ENCODE results near the gene RBM19.

The RBM19 gene, protein sequence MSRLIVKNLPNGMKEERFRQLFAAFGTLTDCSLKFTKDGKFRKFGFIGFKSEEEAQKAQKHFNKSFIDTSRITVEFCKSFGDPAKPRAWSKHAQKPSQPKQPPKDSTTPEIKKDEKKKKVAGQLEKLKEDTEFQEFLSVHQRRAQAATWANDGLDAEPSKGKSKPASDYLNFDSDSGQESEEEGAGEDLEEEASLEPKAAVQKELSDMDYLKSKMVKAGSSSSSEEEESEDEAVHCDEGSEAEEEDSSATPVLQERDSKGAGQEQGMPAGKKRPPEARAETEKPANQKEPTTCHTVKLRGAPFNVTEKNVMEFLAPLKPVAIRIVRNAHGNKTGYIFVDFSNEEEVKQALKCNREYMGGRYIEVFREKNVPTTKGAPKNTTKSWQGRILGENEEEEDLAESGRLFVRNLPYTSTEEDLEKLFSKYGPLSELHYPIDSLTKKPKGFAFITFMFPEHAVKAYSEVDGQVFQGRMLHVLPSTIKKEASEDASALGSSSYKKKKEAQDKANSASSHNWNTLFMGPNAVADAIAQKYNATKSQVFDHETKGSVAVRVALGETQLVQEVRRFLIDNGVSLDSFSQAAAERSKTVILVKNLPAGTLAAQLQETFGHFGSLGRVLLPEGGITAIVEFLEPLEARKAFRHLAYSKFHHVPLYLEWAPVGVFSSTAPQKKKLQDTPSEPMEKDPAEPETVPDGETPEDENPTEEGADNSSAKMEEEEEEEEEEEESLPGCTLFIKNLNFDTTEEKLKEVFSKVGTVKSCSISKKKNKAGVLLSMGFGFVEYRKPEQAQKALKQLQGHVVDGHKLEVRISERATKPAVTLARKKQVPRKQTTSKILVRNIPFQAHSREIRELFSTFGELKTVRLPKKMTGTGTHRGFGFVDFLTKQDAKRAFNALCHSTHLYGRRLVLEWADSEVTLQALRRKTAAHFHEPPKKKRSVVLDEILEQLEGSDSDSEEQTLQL

DNA sequence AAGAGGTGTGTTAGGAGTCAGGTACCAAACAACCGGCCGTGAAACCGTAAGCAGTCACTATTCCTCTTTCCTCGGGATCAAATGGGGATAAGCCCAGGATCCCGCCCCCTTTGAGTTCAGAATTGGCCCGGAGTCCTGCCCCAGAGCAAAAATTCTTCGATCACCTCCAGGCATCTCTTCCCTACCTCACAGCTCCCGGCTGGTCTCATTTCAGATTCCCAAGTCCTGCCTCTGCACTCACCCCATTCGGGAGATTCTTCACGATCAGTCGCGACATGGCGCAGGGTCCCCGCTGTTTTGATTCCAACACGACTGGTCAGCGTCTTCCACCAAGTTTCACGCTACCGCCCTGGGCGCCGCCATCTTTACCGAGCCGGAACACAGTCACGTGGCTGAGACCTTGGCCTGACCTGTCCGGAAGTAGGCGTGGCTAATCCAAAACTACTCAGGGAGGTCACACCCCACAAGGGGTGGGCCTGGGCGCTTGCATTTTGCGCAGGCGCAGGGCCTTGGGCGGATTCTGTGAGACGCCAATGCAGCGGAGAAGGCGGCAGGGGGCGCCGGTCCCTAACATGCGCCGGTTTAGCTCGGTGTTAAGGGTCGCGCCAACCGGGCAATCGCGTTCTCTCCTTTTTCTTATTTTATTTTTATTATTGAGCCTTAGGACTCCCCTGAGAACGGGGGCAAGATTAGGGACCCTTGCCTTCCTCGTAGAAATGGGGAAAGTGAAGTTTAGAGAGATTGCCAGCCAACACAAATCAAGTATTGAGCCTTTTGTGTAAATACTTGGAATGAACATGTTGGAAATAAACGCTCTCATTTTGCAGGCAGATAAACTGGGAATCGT is at the start of gene RBM19:
Gene RBM19 (minus strand): TSS at position 375 of the 847 bp plus-strand sequence. CDS start 98 bp downstream, at position 277.
- peaks cover 13% of the 10 kb centered on the region for H3K27me3 ChIP-seq (ENCODE audit: insufficient read depth, low read length)
- peaks cover 13% of the 10 kb centered on the region for H3K4me1 ChIP-seq (ENCODE audit: insufficient read depth, low read length)
- H2AFZ ChIP-seq (ENCODE audit: low read depth, low read length) = peak within 1 kb of the TSS; percentile 94
- peak within 1 kb of the TSS; percentile 91 for H3K4me3 ChIP-seq (ENCODE audit: low read length)
- H3K9me3 ChIP-seq (ENCODE audit: low read length) = no peaks in the 10 kb centered on the region
- H3K36me3 ChIP-seq (ENCODE audit: insufficient read depth, low read length) = peaks cover 11% of the 10 kb centered on the region

DNA sequence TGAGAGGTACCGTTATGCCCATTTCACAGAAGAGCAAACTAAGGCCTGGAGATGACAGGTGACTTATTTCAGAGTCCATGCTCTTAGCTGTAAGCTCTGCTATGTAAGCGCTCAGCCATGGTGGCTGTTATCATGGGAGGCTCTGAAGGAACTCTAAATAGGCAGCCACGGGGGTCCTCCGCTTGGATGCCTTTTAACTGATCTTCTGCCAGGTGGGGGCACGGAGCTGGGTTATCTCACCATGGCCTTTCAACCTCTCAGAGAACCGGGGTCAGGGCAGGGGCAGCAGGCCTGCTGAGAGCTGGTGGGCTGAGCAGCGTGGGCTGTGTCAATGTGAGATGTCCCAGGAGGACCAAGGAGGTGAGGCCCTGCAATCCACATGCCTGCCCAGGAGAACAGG is 49.7 kb upstream of the RBM19 start:
- Histone ChIP-seq H2AFZ (ENCODE audit: low read depth, low read length) (no peak overlapping the region), H3K9me3 (ENCODE audit: low read length) (no peaks in the 10 kb centered on the region), H3K4me1 (ENCODE audit: insufficient read depth, low read length) (no peaks in the 10 kb centered on the region), H3K36me3 (ENCODE audit: insufficient read depth, low read length) (no peaks in the 10 kb centered on the region), H3K4me3 (ENCODE audit: low read length) (no peak overlapping the region), H3K27me3 (ENCODE audit: insufficient read depth, low read length) (no peaks in the 10 kb centered on the region)

DNA sequence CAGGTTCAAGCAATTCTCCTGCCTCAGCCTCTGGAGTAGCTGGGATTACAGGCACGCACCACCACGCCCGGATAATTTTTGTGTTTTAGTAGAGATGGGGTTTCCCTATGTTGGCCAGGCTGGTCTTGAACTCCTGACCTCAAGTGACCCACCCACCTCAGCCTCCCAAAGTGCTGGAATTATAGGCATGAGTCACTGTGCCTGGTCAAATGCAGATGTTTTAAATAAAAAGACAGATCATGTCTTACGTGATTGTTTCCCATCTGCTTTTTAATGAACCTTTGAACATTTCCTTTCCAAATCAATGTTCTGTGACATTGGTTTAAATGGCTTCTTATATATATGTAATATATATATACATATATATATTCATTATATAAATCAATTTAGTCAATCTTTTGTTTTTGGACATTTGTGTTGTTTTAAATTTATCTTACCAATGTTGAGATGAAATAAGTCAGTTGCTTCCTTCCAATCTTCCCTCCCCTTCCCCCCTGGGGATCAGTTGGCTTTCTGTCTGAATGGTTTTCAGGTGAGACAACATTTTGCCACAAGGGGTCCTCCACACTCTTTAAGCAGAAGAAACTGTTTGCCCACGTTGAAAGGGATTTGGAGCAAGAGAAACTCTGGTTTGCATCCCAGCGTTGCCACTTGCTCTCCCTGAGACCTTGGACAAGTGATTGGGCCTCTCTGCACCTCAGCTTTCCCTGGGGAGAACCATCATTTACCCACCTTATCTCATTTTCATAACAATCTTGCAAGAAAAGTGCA is 47.6 kb upstream of the RBM19 start:
- Histone ChIP-seq H3K4me3 (ENCODE audit: low read length) (no peak overlapping the region), H3K36me3 (ENCODE audit: insufficient read depth, low read length) (no peaks in the 10 kb centered on the region), H3K9me3 (ENCODE audit: low read length) (no peaks in the 10 kb centered on the region), H3K27me3 (ENCODE audit: insufficient read depth, low read length) (no peaks in the 10 kb centered on the region), H2AFZ (ENCODE audit: low read depth, low read length) (no peak overlapping the region), H3K4me1 (ENCODE audit: insufficient read depth, low read length) (no peaks in the 10 kb centered on the region)

DNA sequence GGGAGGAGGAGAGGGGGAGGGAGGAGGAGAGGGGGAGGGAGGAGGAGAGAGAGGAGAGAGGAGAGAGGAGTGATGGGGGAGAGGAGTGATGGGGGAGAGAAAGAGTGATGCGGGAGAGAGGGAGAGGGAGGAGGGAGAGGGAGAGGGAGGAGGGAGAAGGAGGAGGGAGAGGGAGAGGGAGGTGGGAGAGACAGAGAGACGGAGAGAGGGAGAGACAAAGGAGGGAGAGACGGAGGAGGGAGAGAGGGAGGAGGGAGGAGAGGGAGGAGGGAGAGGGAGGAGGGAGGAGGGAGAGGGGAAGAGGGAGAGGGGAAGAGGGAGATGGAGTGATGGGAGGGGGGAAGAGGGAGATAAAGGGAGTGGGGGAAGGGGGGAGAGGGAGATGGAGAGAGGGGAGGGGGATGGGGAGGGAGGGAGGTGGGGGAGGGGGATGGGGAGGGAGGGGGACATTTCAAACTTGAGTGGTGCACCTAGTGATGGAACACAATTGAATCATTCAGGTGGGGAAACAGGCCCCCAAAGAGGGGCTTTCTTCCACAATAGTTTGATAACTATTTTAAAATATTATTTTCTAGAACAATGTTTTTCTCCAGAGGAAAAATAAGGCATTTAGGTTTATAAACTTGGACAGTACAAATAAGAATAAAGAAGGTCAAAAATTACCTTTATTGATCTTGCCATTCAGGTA is 46.8 kb upstream of the RBM19 start:
- H3K9me3 ChIP-seq (ENCODE audit: low read length) = no peaks in the 10 kb centered on the region
- no peaks in the 10 kb centered on the region for H3K36me3 ChIP-seq (ENCODE audit: insufficient read depth, low read length)
- no peak overlapping the region for H3K4me3 ChIP-seq (ENCODE audit: low read length)
- H2AFZ ChIP-seq (ENCODE audit: low read depth, low read length) = no peak overlapping the region
- H3K27me3 ChIP-seq (ENCODE audit: insufficient read depth, low read length) = no peaks in the 10 kb centered on the region
- H3K4me1 ChIP-seq (ENCODE audit: insufficient read depth, low read length) = no peaks in the 10 kb centered on the region

GRCh38 chr12:114011711-114012110 is 45.6 kb upstream of the RBM19 start:
- no peak overlapping the region for H3K4me3 ChIP-seq (ENCODE audit: low read length)
- H3K4me1 ChIP-seq (ENCODE audit: insufficient read depth, low read length) = no peaks in the 10 kb centered on the region
- no peaks in the 10 kb centered on the region for H3K27me3 ChIP-seq (ENCODE audit: insufficient read depth, low read length)

GRCh38 chr12:114006482-114007425 is 40.6 kb upstream of the RBM19 start:
- H3K4me1 ChIP-seq (ENCODE audit: insufficient read depth, low read length) = no peaks in the 10 kb centered on the region
- no peak overlapping the region for H2AFZ ChIP-seq (ENCODE audit: low read depth, low read length)
- no peak overlapping the region for H3K4me3 ChIP-seq (ENCODE audit: low read length)
- H3K36me3 ChIP-seq (ENCODE audit: insufficient read depth, low read length) = no peaks in the 10 kb centered on the region
- no peaks in the 10 kb centered on the region for H3K9me3 ChIP-seq (ENCODE audit: low read length)
- peaks cover 23% of the 10 kb centered on the region for H3K27me3 ChIP-seq (ENCODE audit: insufficient read depth, low read length)

More at GRCh38 chr12:114011711-114012110, 45.6 kb upstream of the RBM19 start:
- no peak overlapping the region for H2AFZ ChIP-seq (ENCODE audit: low read depth, low read length)
- no peaks in the 10 kb centered on the region for H3K36me3 ChIP-seq (ENCODE audit: insufficient read depth, low read length)
- no peaks in the 10 kb centered on the region for H3K9me3 ChIP-seq (ENCODE audit: low read length)

DNA sequence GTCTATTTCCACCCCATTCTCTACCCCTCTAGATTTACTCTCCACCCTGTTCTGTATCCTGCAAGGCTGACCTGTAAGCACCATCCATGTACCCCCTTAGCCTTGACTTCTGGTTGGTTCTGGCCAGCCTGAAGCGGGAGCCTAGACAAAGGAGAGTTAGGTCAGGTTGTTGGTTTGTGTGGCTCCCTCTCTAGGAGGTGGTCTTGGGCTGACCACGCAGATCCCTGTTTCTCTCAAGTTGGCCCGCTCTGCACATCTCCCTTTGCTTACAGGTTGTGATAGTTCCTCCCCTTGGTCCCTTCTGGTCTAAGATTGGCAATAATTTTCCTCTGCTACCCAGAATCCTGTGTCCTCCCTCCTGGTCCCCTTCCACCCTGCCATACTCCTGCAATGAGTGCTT is 38.3 kb upstream of the RBM19 start:
- no peaks in the 10 kb centered on the region for H3K4me1 ChIP-seq (ENCODE audit: insufficient read depth, low read length)
- H3K9me3 ChIP-seq (ENCODE audit: low read length) = no peaks in the 10 kb centered on the region
- no peak overlapping the region for H3K4me3 ChIP-seq (ENCODE audit: low read length)
- H3K36me3 ChIP-seq (ENCODE audit: insufficient read depth, low read length) = no peaks in the 10 kb centered on the region
- H3K27me3 ChIP-seq (ENCODE audit: insufficient read depth, low read length) = peaks cover 25% of the 10 kb centered on the region
- H2AFZ ChIP-seq (ENCODE audit: low read depth, low read length) = no peak overlapping the region

DNA sequence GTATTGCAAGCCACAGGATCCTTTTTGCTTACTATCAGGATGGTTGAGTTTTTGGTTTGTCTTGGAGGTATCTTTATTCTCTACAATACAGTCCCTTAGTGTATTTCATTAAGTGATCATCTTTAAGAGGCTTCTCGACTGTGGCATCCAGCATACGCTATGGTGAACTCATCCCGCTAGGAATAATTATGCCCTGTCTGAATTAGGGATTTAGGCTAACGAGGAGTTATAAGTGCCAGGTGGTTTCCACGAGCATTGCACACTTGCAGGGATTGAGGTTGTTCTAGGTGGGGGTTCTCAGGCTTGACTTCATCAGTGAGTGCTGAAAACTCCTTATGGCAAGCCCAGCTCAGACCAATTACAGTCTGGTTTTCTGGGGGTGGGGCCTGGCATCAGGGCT is 37.2 kb upstream of the RBM19 start:
- Histone ChIP-seq H2AFZ (ENCODE audit: low read depth, low read length) (no peak overlapping the region), H3K4me3 (ENCODE audit: low read length) (no peak overlapping the region), H3K36me3 (ENCODE audit: insufficient read depth, low read length) (no peaks in the 10 kb centered on the region), H3K27me3 (ENCODE audit: insufficient read depth, low read length) (peaks cover 26% of the 10 kb centered on the region), H3K9me3 (ENCODE audit: low read length) (no peaks in the 10 kb centered on the region), H3K4me1 (ENCODE audit: insufficient read depth, low read length) (no peaks in the 10 kb centered on the region)

DNA sequence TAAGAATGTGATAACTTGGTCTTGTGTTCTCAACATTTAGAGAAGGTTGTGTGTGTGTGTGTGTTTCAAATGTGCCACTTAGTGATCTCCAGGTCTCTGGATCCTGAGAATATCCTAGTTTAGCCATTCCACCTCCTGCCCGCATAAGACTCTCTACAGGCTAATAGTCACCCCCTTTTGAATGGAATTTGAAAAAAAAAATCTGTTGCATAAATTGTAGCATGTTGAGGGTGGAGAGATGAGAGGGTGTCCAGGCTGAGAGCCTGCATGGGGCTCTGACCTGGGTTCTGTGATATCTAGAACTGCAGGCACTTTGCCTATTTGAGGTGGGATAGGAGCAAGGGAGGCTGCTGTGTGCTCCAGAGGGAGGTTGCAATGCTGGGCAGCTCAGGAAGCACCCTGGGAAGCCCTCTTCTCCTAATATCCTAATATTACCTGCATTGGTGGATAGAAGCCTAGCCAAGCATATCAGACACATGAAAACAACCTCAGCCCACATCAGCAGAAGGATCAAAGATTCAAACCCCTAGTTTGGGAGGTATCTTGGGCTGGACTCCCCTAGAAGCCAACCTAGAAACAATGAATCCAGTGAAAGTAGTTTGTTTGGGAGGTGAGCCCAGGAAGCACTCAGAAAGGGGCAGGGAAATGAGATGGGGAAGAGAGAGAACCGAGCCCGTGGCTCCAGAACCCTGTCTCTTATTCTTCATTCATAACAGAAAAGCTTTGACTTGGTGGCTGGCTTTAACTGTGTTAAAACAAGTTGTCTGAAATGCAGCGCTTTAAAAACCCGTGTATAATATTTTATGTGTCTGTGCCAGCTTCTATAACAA is 35.6 kb upstream of the RBM19 start:
- Histone ChIP-seq H2AFZ (ENCODE audit: low read depth, low read length) (no peak overlapping the region), H3K36me3 (ENCODE audit: insufficient read depth, low read length) (no peaks in the 10 kb centered on the region), H3K4me3 (ENCODE audit: low read length) (no peak overlapping the region), H3K9me3 (ENCODE audit: low read length) (no peaks in the 10 kb centered on the region), H3K27me3 (ENCODE audit: insufficient read depth, low read length) (peaks cover 33% of the 10 kb centered on the region), H3K4me1 (ENCODE audit: insufficient read depth, low read length) (no peaks in the 10 kb centered on the region)

- no peaks in the 10 kb centered on the region for H3K36me3 ChIP-seq (ENCODE audit: insufficient read depth, low read length)
- H3K27me3 ChIP-seq (ENCODE audit: insufficient read depth, low read length) = peaks cover 38% of the 10 kb centered on the region
- H3K4me3 ChIP-seq (ENCODE audit: low read length) = no peak overlapping the region
- no peaks in the 10 kb centered on the region for H3K9me3 ChIP-seq (ENCODE audit: low read length)
- no peaks in the 10 kb centered on the region for H3K4me1 ChIP-seq (ENCODE audit: insufficient read depth, low read length)
- H2AFZ ChIP-seq (ENCODE audit: low read depth, low read length) = no peak overlapping the region
Measured at GRCh38 chr12:114000861-114001260, 34.7 kb upstream of the RBM19 start.
